Measurements from ENCODE around the gene DEFB131A.
"Not testable (repeated sequence)": the region's sequence is repeated elsewhere in the genome, so short reads cannot be mapped to it uniquely, and the experiment has no call there.

The DEFB131A gene

DNA sequence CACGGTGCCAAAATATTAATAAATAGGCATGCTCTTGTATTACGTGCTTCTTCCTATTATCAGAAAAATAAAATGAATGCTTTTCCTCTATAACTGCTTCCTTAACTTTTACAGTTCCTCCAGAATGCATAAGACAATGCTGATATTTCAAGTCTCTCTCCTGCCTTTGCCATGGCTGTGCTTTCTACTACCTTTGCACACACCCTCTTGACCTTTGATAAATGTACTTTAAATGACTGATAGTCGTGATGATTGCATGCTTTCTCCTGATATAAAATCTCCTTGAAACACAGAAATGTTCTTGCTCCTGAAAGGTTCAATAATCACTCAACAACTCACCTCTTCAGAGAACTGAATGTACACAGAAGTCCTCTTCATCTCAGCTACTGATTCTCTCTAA is at the start of gene DEFB131A:
Gene DEFB131A, plus strand, starts transcription at position 301 of the 400 bp plus-strand sequence. CDS start 120 bp downstream, outside the sequence.
- DNase-seq (ENCODE audit: low spot score): not testable (repeated sequence)

- not testable (repeated sequence) for DNase-seq (ENCODE audit: low spot score)
These were observed 38.4 kb upstream of the DEFB131A start for GRCh38 chr4:9405774-9406173.

DNA sequence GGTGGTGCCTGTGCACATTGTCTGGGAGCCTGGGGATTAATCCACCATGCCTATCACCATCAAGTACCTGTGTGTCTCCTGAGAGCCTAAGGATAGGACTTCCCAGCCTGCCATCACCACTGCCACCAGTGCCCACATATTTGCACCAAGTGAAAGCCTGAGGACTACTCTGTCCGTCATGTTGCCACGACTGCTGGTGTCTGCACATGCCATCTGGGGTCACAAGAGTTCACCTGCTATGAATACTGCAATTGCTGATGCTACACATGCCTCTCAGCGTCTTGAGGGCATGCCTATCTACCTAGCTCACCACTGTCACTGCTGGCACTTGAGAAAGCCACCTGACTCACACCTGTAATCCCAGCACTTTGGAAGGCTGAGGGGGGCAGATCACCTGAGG is 37.7 kb upstream of the DEFB131A start:
- not testable (repeated sequence) for DNase-seq (ENCODE audit: low spot score)

DNA sequence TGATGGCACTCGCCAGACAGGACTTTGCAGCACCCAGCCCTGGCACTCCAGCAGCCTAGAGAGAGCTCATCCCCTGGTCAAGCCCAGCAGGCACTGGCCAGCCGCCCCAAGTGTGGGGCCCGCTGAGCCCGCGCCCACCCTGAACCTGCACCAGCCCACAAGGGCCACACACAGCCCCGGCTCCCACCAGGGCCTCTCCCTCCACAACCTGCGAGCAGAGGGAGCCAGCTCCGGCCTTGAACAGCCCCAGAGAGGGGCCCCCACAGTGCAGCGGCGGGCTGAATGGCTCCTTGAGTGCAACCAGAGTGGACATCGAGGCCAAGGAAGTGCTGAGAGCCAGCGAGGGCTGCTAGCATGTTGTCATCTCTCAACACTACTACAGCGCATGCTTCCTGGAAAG is 34.4 kb upstream of the DEFB131A start:
- no peak for DNase-seq (ENCODE audit: low spot score)

DNA sequence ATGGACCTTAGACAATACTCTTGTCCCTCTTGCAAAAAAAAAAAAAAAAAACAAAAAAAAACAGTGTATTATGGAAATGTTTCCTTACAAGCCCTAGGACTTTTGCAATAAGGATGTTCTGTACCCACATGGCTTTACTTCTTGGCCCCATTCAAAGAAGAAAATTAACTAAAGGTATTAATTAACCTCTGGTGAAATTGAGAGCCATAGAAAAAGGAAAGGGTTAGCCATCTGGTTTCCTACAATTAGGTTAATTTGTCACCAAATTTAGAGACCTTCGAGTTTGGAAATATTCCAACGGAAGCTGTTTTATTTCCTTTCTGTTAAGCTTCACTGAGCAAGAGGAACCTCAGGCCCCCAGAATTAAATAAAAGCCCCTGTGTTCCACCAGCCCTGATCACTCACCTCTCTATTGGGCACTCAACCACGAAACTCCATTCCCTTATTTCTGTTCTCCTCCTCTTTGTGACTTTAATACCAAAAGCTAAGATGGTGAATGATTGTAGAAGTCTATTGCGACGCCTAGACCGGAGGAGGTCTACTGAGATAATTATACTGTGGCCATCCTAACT is 22.2 kb upstream of the DEFB131A start:
- not testable (repeated sequence) for DNase-seq (ENCODE audit: low spot score)

DNA sequence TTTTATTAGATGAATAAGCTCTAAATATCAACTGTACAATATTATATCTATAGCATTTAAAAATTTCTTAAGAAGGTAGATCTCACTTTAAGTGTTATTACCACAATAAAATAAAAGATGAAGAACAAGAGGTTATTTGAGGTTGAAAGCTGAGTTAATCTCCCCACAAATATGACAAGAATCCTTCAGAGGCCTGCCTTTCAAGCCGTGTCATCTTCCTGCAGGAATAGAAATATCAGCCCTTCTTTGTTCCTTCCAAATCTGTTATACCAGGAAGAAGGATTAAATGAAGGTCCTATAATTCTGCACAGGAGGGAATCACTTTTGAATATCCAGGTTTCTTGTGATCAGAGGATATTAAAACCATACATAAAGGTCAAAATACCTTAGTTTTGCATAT is 18.3 kb upstream of the DEFB131A start:
- not testable (repeated sequence) for DNase-seq (ENCODE audit: low spot score)

GRCh38 chr4:9430061-9430460 is 14.2 kb upstream of the DEFB131A start:
- DNase-seq (ENCODE audit: low spot score): not testable (repeated sequence)

GRCh38 chr4:9433320-9433719 is 10.9 kb upstream of the DEFB131A start:
- not testable (repeated sequence) for DNase-seq (ENCODE audit: low spot score)

- DNase-seq (ENCODE audit: low spot score): not testable (repeated sequence)
These were observed 7.5 kb upstream of the DEFB131A start for GRCh38 chr4:9436728-9437127.

DNA sequence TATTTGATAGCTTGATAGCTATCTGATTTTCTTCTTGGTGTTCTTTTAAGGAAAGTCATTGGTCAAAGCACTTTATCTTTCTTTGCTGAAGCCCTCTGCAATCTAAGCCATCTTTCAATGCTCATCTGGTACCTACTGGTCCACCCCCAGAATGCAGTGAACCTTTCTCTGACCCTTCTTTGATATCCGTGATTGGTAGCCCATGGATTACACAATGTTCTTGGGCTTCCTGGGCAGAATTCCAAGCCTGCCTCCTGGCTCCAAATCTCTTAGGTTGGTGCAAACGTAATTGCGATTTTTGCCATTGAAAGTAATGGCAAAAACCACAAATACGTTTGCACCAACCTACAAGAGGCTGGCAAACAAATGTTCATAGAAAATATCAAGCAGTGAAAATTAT is 1.9 kb upstream of the DEFB131A start:
- not testable (repeated sequence) for DNase-seq (ENCODE audit: low spot score)

DNA sequence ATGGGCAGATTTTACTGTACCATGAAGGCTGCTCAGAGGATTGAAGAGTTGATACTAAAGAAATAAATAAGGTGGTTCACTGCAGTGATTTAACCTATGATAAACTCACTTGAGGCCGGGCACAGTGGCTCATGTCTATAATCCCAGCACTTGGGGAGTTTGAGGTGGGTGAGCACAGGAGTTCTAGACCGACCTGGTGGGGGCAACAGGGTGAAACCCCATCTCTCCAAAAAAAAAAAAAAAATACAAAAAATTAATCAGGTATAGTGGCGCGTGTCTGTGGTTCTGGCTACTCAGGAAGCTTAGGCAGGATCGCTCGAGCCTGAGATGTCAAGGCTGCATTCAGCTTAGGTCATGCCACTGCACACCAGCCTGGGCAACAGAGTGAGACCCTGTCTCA is 467 bp downstream of the DEFB131A start:
- DNase-seq (ENCODE audit: low spot score): not testable (repeated sequence)

DNA sequence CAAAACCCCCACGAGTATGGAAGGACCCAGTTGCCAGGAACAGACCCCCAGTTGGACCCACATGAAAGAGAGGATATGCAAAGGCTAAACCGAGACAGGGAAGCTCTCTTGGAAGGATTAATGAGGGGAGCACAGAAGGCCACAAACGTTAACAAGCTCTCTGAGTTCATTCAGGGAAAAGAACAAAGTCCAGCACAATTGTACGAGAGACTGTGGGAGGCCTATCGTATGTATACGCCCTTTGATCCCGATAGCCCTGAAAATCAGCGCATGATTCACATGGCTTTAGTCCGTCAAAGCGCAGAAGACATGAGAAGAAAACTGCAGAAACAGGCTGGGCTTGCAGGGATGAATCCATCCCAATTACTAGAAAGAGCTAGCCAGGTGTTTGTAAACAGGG is 8.0 kb downstream of the DEFB131A start:
- DNase-seq (ENCODE audit: low spot score): not testable (repeated sequence)

DNA sequence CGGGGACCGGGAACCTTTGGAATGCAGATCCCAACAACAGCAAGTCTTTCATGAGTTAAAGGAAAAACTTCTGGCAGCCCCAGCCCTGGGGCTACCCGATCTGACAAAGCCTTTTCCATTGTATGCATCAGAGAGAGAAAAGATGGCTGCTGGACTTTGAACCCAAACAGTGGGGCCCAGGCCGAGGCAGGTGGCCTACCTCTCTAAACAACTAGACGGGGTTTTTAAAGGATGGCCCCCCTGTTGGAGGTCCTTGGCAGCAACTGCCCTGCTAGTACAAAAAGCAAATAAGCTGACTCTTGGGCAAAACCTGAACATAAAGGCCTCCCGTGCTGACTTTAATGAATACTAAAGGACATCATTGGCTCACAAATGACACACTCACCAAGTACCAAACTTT is 10.1 kb downstream of the DEFB131A start:
- not testable (repeated sequence) for DNase-seq (ENCODE audit: low spot score)

DNA sequence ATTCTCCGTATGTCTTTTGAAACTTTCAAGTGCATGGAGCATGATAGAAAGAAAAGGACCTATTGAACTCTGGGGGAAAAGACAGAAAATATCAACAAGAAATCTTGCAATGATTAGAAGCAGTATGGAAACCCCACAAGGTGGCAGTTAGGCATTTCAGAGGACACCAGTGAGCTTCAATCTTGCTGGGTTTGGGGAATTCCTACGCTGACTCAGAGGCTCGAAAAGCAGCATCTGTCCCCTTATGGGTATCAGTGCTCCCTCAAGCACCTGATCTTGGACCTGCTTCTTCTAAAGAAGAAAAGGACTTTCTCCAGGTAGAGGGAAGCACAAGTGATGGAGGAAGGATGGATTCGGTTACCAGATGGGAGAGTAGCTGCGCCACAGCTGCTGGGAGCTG is 10.8 kb downstream of the DEFB131A start:
- not testable (repeated sequence) for DNase-seq (ENCODE audit: low spot score)

- not testable (repeated sequence) for DNase-seq (ENCODE audit: low spot score)
These were observed 35.3 kb downstream of the DEFB131A start for GRCh38 chr4:9479466-9479865.

DNA sequence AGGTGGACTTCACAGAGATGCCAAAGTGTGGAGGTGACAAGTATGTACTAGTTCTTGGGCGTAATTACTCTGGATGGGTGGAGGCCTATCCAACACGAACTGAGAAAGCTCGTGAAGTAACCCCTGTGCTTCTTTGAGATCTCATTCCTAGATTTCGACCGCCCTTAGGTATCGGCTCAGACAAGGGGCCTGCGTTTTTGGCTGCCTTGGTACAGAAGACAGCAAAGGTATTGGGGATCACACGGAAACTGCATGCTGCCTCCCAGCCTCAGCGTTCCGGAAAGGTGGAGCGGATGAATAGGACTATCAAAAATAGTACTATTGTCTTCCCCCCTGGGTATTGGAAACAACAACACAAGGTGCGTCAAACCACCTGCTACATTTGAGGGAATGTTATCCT is 35.9 kb downstream of the DEFB131A start:
- not testable (repeated sequence) for DNase-seq (ENCODE audit: low spot score)

DNA sequence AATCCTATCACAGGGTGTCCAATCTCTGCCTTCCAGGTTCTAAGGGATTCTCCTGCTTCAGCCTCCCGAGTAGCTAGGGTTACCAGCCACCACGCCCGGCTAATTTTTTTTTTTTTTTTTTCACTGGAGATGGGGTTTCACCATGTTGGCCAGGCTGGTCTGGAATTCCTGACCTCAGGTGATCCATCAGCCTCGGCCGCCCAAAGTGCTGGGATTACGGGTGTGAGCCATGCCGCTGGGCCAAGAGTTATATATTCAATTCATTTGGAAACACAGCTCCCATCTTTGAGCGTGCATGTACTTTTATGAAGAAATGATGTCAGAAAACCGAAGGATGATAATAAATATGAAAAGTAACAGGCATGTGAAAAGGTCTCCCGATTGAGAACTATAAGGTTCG is 38.7 kb downstream of the DEFB131A start:
- DNase-seq (ENCODE audit: low spot score): not testable (repeated sequence)

DNA sequence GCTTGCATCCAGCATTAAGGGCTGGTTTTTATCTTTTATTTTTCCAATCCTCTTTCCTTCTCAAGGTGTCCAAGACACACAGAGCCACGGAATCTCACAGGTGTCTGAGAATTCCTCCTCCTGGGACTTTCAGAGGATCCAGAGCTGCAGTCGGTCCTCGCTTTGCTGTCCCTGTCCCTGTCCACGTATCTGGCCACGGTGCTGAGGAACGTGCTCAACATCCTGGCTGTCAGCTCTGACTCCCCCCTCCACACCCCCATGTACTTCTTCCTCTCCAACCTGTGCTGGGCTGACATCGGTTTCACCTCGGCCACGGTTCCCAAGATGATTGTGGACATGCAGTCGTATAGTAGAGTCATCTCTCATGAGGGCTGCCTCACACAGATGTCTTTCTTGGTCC is 39.5 kb downstream of the DEFB131A start:
- not testable (repeated sequence) for DNase-seq (ENCODE audit: low spot score)

GRCh38 chr4:9486880-9487279 is 42.7 kb downstream of the DEFB131A start:
- DNase-seq (ENCODE audit: low spot score): not testable (repeated sequence)

- DNase-seq (ENCODE audit: low spot score): not testable (repeated sequence)
These were observed 44.6 kb downstream of the DEFB131A start for GRCh38 chr4:9488796-9489195.

DNA sequence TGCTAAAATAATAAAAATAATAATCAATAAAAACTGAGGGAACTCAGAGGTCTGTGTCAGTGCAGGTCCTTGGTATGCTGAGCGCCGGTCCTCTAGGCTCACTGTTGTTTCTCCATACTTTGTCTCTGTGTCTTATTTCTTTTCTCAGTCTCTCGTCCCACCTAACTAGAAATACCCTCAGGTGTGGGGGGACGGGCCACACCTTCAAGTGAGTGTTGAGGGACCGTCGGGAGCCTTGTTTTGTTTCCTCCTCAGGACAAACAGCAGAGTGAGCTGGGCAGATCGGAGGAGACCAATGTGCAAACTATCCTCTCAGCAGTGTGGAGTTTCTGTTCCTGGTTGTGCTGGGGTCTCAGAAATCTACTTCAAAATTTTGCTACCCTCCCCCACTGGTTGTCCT is 46.3 kb downstream of the DEFB131A start:
- DNase-seq (ENCODE audit: low spot score): not testable (repeated sequence)

DNA sequence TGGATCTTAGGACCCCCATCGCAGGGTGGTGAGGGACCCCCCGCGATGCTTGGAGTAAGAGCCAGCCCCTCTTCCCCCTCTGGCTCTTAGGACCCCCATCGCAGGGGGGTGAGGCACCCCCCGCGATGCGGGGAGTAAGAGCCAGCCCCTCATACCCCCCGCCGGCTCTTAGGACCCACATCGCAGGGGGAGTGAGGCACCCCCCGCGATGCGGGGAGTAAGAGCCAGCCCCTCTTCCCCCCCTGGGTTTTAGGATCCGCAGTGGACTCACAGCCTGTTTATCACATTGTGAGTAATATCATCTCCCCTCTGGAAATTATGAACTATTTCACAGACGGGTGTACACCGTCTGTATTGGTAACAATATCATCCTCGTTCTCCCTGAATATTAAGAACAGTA is 46.8 kb downstream of the DEFB131A start:
- not testable (repeated sequence) for DNase-seq (ENCODE audit: low spot score)

DNA sequence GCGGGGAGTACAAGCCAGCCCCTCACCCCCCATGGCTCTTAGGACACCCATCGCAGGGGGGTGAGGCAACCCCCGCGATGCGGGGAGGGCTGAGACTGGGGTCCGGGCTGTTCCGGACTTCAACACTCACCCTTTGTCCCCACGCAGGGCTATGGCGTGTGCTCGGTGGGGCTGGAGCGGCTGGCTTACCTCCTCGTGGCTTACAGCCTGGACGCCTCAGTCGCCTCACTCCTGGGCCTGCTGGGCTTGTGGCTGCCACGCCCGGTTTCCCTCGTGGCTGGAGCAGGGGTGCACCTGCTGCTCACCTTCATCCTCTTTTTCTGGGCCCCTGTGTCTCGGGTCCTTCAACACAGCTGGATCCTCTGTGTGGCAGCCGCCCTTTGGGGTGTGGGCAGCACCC is 49.4 kb downstream of the DEFB131A start:
- DNase-seq (ENCODE audit: low spot score): not testable (repeated sequence)
